GM12874 (cell line): ENCODE results near the gene PCSK5.

Experiments used
- TF ChIP-seq, protein P1 (sequence below): IDR thresholded peaks from 2 replicates; pipeline ENCODE4 v1.5.1; 2011; ENCODE audit warnings: low read depth, mild to moderate bottlenecking, control low read depth, low read length, moderate library complexity; ENCODE audit not compliant: insufficient read depth

The PCSK5 gene

GRCh38 chr9:75950998-75951397 lies 60.5 kb downstream of the PCSK5 start:
- TF ChIP-seq, protein P1, sequence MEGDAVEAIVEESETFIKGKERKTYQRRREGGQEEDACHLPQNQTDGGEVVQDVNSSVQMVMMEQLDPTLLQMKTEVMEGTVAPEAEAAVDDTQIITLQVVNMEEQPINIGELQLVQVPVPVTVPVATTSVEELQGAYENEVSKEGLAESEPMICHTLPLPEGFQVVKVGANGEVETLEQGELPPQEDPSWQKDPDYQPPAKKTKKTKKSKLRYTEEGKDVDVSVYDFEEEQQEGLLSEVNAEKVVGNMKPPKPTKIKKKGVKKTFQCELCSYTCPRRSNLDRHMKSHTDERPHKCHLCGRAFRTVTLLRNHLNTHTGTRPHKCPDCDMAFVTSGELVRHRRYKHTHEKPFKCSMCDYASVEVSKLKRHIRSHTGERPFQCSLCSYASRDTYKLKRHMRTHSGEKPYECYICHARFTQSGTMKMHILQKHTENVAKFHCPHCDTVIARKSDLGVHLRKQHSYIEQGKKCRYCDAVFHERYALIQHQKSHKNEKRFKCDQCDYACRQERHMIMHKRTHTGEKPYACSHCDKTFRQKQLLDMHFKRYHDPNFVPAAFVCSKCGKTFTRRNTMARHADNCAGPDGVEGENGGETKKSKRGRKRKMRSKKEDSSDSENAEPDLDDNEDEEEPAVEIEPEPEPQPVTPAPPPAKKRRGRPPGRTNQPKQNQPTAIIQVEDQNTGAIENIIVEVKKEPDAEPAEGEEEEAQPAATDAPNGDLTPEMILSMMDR: no peak

DNA sequence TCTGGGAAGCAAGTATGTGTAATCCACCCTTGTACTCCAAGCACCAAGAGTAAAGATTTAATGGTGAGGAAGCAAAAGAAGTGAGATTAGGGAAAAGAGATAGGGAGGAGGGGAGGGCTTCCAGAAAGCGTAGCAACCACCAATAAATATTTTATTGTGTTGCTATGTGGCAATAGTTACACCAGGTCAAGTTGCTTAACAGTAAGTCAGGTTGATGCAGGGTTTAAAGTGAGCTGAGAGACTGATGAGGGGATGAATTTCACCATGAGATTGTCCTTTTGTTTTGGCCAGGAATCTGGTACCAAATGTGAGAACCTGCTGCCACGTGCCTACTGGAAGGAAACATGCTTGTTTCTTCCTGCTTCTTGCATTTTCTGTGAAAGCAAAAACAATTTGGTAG lies 62.7 kb downstream of the PCSK5 start:
- TF ChIP-seq, protein P1: no peak

GRCh38 chr9:75956161-75956560 lies 65.7 kb downstream of the PCSK5 start:
- TF ChIP-seq, protein P1: no peak

- TF ChIP-seq, protein P1: no peak
These were observed 66.6 kb downstream of the PCSK5 start for GRCh38 chr9:75957116-75957515.

- TF ChIP-seq, protein P1: no peak
These were observed 67.8 kb downstream of the PCSK5 start for GRCh38 chr9:75958226-75958625.

GRCh38 chr9:75960551-75960950 lies 70.1 kb downstream of the PCSK5 start:
- TF ChIP-seq, protein P1: no peak

- TF ChIP-seq, protein P1: no peak
These were observed 71.7 kb downstream of the PCSK5 start for GRCh38 chr9:75962013-75962661.

DNA sequence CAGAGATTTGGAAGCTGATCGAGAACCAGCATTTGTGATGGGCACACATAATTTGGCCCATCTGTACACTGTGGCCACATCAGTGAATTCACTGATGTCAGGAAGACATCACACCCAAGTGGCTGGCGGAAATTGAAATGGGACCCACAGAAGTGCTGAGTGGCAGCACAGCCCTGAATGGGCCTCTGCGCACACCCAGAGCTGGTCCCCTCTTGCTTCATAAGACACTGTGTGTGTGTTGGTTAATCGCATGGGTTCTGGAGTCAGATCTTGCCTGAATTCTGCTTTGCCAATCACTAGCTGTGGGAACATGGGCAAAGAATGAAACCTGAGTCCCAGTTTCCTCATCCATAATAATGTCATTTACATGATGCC lies 72.2 kb downstream of the PCSK5 start:
- TF ChIP-seq, protein P1: no peak
